ENCODE data around the gene MTMR1.

- TF ChIP-seq, protein P1, sequence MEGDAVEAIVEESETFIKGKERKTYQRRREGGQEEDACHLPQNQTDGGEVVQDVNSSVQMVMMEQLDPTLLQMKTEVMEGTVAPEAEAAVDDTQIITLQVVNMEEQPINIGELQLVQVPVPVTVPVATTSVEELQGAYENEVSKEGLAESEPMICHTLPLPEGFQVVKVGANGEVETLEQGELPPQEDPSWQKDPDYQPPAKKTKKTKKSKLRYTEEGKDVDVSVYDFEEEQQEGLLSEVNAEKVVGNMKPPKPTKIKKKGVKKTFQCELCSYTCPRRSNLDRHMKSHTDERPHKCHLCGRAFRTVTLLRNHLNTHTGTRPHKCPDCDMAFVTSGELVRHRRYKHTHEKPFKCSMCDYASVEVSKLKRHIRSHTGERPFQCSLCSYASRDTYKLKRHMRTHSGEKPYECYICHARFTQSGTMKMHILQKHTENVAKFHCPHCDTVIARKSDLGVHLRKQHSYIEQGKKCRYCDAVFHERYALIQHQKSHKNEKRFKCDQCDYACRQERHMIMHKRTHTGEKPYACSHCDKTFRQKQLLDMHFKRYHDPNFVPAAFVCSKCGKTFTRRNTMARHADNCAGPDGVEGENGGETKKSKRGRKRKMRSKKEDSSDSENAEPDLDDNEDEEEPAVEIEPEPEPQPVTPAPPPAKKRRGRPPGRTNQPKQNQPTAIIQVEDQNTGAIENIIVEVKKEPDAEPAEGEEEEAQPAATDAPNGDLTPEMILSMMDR (IDR thresholded peaks at IDR 0.05) = no peak
- TF ChIP-seq ARID4B (CRISPR knock-in tag; IDR thresholded peaks at IDR 0.05; ENCODE audit: borderline replicate concordance) = no peak
- TF ChIP-seq NR2C2 (CRISPR knock-in tag; IDR thresholded peaks at IDR 0.05) = no peak
- no peak for TF ChIP-seq NR3C1 (CRISPR knock-in tag; conservative IDR thresholded peaks at IDR 0.05; ENCODE audit: low read depth)
- TF ChIP-seq ZNF121 (CRISPR knock-in tag; IDR thresholded peaks at IDR 0.05) = no peak
- no peak for TF ChIP-seq ZNF671 (CRISPR knock-in tag; IDR thresholded peaks at IDR 0.05)
- TF ChIP-seq RELA (CRISPR knock-in tag; IDR thresholded peaks at IDR 0.05; ENCODE audit: borderline replicate concordance) = no peak
- no peak for TF ChIP-seq KAT7 (CRISPR knock-in tag; IDR thresholded peaks at IDR 0.05; ENCODE audit: borderline replicate concordance)
- no peak for TF ChIP-seq ZNF263 (CRISPR knock-in tag; IDR thresholded peaks at IDR 0.05; ENCODE audit: low read depth)
- no peak for TF ChIP-seq OVOL2 (CRISPR knock-in tag; IDR thresholded peaks at IDR 0.05; ENCODE audit: borderline replicate concordance)
- no peak for TF ChIP-seq TEAD4 (CRISPR knock-in tag; IDR thresholded peaks at IDR 0.05)
- TF ChIP-seq, protein P2, sequence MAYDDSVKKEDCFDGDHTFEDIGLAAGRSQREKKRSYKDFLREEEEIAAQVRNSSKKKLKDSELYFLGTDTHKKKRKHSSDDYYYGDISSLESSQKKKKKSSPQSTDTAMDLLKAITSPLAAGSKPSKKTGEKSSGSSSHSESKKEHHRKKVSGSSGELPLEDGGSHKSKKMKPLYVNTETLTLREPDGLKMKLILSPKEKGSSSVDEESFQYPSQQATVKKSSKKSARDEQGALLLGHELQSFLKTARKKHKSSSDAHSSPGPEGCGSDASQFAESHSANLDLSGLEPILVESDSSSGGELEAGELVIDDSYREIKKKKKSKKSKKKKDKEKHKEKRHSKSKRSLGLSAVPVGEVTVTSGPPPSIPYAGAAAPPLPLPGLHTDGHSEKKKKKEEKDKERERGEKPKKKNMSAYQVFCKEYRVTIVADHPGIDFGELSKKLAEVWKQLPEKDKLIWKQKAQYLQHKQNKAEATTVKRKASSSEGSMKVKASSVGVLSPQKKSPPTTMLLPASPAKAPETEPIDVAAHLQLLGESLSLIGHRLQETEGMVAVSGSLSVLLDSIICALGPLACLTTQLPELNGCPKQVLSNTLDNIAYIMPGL (CRISPR knock-in tag; IDR thresholded peaks at IDR 0.05) = no peak
- TF ChIP-seq SP1 (CRISPR knock-in tag; conservative IDR thresholded peaks at IDR 0.05) = no peak
- TF ChIP-seq NFYB (CRISPR knock-in tag; conservative IDR thresholded peaks at IDR 0.05; ENCODE audit: low read depth) = no peak
Observed at GRCh38 chrX:150753968-150754367, 60.8 kb downstream of the MTMR1 start.

All from WTC11 (cell line).